NCI-H2081 treated with DMSO at 0.1 percent for 48 hours (cell line): Measurements from ENCODE around the gene USP47.

Experiments
- DNase-seq: peaks from one replicate; lab custom pipeline; 2025; lab: John Stamatoyannopoulos, UW

USP47 gene

DNA sequence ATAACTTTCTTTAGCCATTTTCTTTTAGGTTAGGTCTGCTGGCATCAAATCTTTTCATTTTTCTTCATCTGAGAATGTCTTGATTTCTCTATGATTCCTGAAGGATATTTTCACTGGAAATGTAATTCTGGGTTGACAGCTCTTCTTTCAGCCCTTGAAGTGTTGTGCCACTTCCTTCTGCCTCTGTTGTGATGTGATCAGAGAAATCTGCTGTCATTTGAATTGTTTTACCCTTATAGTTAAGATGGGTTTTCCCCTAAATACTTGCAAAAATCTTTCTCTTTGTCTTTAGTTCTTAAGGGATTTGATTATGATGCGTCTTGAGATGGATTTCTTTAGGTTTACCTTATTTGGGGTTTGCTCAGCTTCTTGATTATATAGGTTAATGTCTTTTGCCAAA is 23.0 kb downstream of the USP47 start:
- no peak for DNase-seq

DNA sequence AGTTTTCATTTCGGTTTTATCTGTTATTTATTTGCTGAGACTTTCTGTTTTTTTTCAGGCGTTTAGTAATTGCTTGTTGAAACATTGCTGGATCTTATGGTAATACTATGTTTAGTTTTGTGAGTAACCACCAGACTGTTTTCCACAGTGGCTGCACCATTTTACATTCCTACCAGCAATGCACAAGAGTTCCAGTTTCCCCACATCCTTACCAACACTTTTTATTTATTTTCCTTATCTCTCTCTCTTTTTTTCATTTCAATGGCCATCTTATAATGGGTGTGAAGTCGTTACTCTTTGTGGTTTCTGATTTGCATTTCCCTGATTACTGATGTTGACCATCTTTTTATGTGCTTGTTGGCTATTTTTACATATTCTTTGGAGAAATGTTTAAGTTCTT is 23.7 kb downstream of the USP47 start:
- no peak for DNase-seq

DNA sequence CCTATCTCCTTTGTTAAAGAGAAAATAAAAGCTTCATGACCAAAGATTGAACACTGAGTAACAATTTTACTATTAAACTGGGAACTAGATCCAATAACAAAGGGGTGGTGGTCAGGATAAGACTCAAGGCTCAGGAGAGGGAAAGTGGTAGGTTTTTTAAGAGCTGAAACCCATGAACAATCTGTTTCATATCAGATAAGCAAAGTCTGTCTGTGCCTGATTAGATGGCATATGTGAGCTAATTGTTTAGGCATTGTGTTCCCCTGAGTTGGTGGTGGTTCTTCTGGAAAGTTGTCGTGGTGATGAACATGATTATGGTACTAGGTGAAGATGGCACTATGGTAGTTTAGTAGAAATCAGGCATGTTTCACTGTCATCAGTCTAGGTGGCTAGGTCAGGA is 24.4 kb downstream of the USP47 start:
- DNase-seq, result no peak

DNA sequence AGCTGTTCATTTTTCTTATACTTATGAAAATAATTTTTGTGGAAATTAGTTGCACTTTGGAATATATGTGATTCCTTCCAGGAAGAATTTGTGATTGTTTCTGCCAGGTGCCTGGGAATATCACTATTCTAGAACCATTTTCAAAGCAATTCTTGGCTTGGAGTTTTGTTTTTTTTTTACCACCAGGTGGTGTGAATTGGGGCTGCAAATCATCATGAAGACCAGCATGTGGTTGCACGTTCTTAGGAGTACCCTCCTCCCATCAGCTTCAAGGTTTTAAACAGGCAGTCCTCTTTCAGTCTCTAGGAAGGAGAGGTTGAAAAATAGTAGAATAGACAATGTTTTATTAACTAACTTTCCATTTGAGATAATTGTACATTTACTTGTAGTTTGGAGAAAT is 25.9 kb downstream of the USP47 start:
- DNase-seq, result no peak

DNA sequence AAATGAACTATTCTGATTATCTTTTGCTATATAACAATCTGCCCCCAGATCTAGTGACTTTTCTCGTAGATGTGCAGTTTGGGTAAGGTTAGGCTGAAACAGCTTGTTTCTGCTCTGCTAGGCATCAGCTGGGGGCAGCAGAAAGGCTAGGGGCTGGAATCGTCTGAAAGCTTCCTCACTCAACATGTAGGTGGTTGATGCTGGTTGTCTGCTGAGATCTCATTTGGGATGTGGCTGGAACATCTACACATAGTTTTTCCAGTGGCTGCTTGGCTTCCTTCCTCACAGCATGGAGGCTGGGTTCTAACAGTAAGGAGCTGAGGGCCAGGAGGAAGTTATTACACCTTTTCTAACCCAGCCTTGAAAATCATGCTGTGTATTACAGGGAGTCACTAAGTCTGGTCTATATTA is 30.2 kb downstream of the USP47 start:
- DNase-seq, result no peak

DNA sequence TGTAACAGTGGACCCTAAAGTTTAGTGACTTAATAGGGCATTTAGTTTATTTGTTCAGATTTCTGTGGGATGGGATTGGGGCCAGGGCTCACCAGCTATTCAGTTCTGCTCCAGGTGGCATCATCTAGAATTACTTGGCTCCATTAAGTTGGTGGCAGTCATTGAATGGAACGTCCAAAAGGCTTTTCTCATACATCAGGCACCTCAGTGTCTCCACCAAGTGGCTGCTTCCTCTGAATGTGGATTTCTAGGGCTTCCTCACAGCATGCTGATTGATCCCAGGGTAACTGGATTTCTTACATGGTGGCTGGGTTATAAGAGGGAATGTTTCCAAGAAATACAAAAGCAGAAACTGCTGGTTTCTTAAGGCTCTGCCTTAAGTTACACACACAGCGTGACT is 34.7 kb downstream of the USP47 start:
- peak; percentile 5 for DNase-seq

DNA sequence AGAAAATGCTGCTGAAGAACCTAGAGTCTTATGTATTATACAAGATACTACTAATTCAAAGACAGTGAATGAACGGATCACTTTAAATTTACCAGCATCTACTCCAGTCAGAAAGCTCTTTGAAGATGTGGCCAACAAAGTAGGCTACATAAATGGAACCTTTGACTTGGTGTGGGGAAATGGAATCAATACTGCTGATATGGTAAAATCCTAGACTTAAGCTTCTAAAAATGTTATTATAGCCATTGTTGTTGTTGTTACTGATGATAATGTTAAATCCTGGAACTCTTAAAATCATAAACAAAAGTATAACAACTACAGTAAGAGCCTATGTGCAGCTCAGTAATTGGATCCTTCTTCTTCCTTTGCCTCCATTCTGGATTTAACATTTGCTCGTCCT is 38.4 kb downstream of the USP47 start:
- no peak for DNase-seq

DNA sequence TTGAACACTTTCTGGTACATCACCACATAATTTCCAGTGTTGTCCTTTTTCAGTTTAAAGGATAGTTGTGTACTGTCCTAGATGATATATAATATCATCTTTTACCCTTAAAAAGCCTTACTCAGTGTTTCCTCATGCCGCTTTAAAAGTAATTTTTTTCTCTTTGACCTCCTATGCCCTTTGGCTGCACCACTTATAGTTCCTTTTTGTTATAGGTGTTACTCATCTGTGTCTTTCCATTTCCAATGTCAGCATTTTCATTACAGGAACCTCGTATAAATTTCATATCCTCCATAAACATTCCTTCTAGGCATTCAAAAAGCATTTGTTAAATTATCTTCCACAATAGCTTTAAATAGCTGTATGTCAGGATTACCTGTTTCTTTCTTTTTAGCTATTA is 40.8 kb downstream of the USP47 start:
- no peak for DNase-seq

DNA sequence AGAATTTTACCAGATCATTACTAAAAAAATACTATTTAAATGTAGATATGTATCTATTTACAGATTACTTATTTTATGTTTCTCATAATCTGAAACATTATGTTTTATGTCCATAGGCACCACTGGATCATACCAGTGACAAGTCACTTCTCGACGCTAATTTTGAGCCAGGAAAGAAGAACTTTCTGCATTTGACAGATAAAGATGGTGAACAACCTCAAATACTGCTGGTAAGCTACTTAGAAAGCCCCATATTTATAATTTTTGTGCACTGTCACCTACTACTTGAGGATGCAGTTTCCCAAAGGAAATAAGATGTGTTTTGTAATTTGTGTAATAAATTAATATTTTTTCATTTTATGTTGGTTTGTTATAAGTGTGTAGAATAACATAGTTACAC is 42.6 kb downstream of the USP47 start:
- DNase-seq, result no peak

DNA sequence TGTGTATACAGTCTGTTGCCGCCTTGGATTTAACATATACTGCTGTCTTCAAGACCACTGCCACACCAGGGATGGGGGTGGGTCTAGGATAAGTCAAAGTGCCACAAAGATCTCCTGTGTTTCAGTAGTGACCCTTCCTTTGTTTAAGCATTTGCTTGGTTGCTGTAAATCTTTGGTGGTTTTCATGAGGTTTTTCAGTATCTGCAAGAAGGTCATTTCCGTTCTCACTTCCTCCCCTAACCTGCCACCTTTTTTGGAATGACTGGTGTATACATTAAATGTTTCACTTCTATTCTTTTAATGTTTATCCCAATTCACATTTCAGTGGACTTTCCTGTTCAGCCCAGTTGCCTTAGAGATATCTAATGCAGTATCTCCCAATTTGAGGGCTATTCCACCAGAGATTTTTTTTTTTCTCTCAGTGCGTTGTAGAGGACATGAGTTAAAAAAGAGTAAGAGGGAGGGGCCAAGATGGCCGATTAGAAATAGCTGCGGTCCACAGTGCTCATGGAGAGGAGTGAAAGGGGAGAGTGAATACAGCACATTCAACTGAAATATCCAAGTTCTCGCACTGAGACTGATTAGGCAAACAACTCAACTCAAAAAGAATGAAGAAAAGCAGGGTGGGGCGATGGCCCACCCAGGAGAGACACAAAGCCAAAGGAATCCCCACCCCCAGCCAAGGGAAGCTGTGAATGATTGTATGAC is 43.2 kb downstream of the USP47 start:
- no peak for DNase-seq

DNA sequence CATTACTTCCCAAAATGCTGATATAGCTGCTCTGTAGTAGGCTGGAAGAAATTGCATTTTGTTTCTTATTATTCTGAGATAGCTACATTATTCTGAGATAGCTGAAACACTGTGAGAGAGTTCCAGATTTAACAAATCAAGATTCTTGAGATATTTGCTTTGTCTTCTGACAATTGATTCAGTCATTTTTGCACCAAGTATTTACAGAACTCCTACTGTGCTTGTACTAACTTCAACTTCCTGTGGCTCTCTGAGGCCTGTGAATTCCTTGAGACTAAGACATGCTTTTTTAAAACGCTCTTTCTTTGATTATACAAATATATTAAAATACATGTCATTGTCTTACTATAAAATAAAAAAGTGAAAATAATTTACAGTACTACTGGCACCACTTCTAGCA is 52.7 kb downstream of the USP47 start:
- DNase-seq, result no peak

DNA sequence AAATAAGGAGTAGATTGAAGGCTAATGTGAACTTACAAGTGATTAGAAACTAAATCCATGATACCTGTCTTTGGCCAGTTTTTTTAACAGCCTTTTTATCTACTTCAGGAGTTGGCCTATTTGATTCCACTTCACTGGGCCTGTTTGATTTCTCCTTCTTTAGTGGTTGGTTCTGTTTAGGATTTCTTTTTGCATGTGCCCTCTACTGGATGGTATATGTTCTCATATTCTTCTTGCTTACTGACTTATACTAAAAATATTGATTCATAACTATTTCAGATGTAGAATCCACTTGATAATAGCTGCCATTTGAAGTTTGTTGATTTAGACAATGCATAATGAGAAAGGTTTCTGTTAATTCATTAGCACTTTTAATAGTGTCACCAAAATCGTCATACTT is 53.9 kb downstream of the USP47 start:
- no peak for DNase-seq

DNA sequence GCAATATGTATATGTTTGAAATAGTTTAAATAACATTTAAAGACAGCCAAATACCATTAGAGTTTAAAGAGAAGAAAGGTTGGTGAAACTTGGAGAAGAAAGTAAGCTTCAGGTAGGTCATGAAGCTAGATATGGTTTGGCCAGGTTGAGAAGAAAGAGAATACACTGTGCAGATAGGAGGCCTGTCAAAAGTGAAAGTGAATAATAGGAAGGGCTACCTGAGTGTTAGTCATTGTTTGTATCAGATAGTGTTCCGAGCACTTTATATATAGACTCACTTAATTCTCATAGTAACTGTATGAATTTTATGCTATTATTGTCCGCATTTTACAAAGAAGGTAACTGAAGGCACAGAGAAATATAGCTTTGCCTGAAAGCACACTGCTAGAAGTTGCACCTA is 56.9 kb downstream of the USP47 start:
- no peak for DNase-seq

DNA sequence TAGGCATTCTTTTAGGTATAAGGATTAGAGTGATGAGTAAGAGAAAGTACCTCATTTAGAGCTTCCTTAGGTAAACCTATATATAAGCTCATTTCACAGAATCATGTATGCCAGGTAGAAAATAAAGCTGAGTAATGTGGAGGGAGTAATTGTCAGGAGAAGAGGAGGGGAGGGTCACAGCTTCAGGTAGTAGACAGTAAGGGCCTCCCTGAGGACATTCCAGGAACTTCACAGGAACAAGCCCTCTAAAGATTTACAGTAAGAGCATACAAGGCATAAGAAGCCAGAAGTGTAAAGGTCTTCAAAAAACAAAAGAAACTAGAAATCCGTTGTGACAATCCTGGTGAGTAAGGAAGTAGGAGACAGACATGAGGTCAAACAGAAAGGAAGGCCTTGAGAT is 57.6 kb downstream of the USP47 start:
- no peak for DNase-seq

DNA sequence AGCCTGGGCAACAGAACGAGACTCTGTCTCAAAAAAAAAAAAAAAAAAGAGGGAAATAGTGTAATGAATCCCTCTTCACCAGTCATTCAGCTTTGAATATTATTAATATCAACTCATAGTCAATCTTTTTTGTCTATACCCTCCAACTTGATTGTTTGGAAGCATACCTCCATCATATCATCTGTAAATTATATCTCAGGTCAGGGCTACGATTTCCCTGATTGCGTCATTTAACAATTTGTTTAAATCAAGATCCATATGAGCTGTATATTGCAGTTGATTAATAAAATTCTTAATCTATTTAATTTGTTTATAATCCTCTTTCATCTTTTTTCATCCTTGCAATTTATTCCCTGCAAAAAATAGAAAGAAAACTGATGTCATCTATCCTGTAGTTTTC is 60.2 kb downstream of the USP47 start:
- DNase-seq, result no peak

DNA sequence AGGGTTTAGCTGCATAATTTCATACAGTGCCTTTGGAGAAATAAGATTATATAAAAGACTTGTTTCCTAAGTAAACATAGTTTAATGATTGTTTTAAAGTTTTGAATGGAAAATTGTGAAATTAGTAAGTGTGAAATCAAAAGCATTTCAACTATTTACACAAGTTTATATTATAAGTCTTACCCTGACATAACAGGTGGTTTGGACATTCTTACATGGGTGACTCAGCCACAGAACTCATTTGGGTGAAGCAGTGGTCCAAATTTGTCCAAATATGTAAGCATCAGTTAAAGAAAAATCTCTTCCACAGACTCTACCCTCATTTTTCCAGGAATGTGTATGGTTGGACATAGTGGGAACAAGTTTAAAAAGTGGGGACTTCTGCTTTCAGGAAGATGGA is 68.0 kb downstream of the USP47 start:
- no peak for DNase-seq

DNA sequence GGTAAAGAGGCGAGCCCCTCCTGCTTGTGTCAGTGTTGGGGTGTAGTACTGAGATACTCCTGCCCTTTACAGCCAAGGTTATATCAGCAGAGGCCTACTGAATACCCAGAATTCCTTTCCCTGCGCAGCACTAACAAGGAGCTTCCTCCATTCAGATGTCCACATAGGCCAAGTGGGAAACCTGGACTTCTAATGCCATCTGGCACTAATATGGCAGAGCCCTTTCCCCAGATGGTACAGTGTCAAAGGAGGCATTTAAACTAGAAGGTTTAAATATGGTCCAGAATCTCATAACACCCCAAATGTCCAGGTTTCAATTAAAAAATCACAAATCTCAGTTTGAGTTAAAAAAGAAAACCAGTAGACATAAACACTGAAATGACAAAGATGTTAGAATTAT is 68.8 kb downstream of the USP47 start:
- DNase-seq, result no peak

DNA sequence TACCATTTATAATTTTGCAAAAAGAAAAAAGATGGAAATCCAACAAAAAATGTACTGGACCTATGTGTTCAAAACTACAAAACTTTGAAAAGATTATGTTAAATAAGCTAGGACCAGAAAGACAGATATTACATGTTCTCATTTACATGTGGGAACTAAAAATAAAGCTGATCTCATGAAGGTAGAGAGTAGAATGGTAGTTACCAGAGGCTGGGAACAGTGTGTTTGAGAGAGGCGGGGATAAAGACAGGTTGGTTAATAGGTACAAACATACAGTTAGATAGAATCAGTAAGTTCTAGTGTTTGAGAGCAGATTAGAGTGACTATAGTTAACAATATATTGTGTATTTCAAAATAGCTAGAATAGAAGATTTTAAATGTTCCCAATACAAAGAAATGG is 71.6 kb downstream of the USP47 start:
- no peak for DNase-seq

DNA sequence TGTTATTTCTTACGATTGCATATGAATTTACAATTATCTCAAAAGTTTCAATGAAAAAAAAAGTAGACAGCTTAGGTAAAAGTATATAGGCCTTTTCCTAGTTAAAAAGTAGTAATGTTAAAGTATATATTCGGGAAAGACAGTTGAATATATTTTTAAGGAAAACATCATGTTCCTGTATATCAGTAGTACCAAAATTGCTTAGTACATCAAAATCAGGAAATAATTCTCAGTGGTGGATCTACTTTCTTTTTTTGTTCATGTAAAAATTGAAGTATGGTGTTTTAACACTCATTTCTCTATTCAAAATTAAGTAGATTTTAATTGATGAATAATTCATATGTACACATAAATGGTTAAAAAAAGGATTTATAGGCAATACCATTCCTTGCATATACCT is 73.9 kb downstream of the USP47 start:
- no peak for DNase-seq

DNA sequence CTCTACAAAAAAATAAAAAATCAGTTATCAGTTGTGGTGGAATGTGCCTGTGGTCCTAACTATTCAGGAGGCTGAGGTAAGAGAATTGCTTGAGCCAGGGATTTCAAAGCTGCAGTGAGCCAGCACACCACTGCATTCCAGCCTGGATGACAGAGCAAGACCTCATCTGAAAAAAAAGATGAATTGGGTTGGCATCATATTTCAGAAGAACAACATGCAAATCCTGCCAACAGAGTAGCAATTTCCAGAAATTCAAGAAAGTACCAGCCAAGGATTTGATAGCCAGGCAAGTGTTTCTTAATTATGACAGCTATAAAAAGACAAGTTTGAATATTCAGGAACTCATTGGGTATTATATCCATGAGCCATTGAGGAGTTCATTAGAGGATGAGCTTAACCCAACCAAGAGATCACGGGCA is 75.2 kb downstream of the USP47 start:
- DNase-seq, result no peak

DNA sequence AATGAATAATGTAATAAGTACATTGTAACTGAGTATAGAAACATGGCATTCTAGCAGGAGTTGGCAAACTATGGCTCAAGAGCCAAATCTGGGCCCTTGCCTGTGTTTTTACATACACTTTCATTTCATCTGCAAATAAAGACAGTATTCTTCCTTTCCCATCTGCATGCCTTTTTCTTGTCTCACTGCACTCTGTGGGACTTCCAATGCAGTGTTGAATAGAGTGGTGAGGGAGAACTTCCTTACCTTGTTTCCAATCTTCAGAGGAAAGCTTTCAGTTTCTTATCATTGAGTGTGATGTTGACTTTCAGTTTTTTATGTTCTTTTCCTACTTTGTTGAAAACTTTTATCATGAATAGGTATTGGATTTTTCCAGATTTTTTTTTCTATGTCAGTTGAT is 82.1 kb downstream of the USP47 start:
- no peak for DNase-seq

DNA sequence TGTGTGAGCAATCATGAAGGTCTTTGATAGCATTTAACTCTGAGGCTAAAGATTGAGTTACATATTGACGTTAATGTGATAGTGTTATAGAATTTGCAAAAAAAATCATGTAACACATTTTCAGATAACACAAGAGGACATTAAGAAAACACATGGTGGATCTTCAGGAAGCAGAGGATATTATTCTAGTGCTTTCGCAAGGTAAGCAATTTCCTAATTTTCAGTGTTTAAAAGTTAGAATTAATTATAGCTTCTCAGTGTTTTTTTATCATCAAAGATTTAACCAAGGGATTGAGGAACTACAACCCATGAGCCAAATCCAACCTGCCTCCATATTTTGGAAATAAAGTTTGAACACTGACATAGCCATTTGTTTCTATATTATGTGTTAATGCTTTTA is 88.1 kb downstream of the USP47 start:
- no peak for DNase-seq

DNA sequence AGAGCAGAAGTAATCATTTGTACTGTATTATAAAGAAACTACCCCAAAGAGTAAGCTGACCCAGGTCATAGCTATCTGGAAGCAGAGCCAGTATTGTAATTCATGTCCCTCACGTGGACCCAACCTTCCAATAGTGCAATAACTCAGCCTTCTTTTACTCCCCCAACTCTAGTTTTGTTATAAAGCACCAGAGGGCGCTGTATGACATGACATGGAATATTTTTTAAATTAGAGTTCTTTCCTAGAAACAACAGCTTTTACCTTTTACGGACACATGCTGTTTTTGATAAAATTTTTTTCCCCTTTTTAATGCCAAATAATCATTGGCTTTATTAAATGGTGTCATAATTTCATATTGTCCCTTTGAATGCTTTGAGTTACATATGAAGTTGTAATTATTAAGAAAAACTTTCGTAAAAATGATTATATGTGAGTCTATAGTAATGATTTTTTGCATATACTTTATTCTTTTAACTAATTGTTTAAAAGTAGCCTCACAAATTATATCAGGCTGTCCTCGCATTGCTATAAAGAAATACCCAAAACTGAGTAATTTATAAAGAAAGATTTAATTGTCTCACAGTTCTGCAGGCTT is 89.8 kb downstream of the USP47 start:
- DNase-seq, result peak; percentile 2

DNA sequence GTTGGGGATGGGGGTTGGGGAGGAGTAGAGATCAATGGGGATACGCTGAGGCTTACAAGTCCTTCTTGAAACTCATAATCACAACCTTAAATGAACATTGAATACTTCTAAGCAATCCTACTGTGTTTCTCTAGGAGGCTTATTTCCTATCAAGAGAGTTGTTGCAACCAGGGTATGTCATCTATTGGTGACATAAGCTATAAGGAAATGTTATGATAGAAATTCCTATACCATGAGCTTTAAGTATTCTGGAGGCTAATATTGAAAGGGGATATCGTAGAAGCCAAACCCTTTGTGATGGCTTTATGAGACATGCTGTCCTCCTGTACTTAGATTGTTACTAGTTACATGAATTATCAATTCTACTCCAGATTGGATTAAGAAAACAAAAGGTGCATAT is 93.8 kb downstream of the USP47 start:
- DNase-seq, result no peak
